HL-60 (cell line): ENCODE measurements around the gene CXXC1.
"Not testable (repeated sequence)": the region's sequence is repeated elsewhere in the genome, so short reads cannot be mapped to it uniquely, and the experiment has no call there.

Experiments used
- CTCF ChIP-seq: IDR thresholded peaks from one replicate; pipeline ENCODE4 v1.5.1; 2011; ENCODE audit warnings: low read length, control low read depth, inconsistent platforms; ENCODE audit not compliant: insufficient read depth
- REST ChIP-seq: IDR thresholded peaks from 2 replicates; pipeline ENCODE4 v1.6.1; 2012; ENCODE audit warnings: low read depth; ENCODE audit not compliant: insufficient replicate concordance

- TF ChIP-seq CTCF, REST: not testable (repeated sequence)
These were observed 1.0 kb upstream of the CXXC1 start for GRCh38 chr18:50288348-50289107.
